ENCODE measurements around the gene BAG3. TPM values are rescaled to one million over a fixed set of nuclear protein-coding genes. Genes with fewer than 3 reads are reported as not detected.
"Not testable (repeated sequence)": the region's sequence is repeated elsewhere in the genome, so short reads cannot be mapped to it uniquely, and the experiment has no call there.

Gene BAG3
- total RNA-seq, 2 experiments from 2014 or later = 14.5 to 15.0 TPM

DNA sequence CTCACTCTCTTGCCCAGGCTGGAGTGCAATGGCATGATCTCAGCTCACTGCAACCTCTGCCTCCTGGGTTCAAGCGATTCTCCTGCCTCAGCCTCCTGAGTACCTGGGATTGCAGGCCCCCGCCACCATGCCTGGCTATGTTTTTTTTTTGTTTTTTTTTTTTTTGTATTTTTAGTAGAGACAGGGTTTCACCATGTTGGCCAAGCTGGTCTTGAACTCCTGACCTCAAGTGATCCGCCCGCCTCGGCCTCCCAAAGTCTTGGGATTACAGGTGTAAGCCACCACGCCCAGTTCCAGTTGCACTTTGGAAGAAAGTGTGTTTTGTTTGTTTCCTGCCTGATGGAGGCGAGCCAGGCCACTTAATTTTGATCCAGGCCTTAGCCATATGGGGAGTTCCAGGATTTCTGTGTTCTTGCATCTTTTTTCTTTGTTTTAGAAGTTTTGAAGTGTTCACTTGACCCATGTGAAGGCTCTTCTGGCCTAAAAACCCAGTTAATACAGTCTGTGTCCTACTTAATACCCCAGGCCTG is 11.0 kb downstream of the BAG3 start:
- peaks cover 13% of the 10 kb centered on the region for H3K4me1 Mint-ChIP-seq
- H3K36me3 Mint-ChIP-seq; ATAC-seq (ENCODE audit: low read depth); H3K27me3 Mint-ChIP-seq; H3K4me3 Mint-ChIP-seq; H3K27ac Mint-ChIP-seq; DNase-seq; H3K9me3 Mint-ChIP-seq: not testable (repeated sequence)
- POLR2A ChIA-PET = interaction anchor here (0.7 kb wide), 1 partner anchor 348 kb away, joined by 4 read pairs; no protein-coding TSS in a partner anchor

DNA sequence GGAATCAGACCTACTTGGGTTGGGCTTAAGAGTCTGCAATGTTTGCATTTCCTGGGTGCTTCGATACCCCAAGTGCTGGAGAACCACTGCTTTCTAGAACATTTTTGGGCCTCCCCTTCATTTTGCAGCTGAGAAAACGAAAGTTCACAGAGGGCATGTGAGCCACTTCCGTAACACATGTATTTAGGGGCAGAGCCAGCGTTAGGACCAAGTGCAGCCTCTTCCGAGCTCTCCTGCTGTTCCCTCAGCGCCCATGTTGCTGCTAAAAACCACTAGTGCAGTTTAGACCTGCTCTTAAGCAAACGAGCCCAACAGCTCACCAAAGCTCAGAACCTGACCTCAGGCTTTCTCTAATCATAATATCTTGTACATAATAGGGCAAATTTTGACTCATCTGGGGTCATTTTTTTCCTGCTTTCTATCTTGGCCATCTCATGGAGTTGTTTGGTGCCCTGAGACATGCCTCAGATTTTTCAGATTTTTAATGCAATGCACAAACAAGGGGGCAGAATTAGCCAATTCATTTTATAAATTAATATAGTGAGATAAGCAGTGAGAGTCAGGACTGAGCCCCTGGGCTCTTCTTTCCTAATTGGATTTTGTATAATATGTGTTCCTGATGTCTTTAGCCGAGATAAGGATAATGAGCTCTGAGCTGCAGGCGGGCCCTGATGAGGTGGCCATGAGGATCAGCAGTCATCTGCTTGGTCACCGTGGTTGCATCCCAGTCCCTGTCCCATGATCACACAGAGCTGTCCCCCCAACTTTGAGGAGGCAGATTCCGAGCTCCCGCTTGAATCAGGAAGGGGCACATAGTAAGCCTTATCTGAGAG is 12.9 kb downstream of the BAG3 start:
- no peaks in the 10 kb centered on the region for H3K27me3 Mint-ChIP-seq
- no peak overlapping the region for H3K4me3 Mint-ChIP-seq
- H3K9me3 Mint-ChIP-seq = no peaks in the 10 kb centered on the region
- H3K36me3 Mint-ChIP-seq = peaks cover 2% of the 10 kb centered on the region
- peaks cover 13% of the 10 kb centered on the region for H3K4me1 Mint-ChIP-seq
- ATAC-seq (ENCODE audit: low read depth) (peak; percentile 55), DNase-seq (no peak)
- no peak overlapping the region for H3K27ac Mint-ChIP-seq
- POLR2A ChIA-PET = no interaction called here

DNA sequence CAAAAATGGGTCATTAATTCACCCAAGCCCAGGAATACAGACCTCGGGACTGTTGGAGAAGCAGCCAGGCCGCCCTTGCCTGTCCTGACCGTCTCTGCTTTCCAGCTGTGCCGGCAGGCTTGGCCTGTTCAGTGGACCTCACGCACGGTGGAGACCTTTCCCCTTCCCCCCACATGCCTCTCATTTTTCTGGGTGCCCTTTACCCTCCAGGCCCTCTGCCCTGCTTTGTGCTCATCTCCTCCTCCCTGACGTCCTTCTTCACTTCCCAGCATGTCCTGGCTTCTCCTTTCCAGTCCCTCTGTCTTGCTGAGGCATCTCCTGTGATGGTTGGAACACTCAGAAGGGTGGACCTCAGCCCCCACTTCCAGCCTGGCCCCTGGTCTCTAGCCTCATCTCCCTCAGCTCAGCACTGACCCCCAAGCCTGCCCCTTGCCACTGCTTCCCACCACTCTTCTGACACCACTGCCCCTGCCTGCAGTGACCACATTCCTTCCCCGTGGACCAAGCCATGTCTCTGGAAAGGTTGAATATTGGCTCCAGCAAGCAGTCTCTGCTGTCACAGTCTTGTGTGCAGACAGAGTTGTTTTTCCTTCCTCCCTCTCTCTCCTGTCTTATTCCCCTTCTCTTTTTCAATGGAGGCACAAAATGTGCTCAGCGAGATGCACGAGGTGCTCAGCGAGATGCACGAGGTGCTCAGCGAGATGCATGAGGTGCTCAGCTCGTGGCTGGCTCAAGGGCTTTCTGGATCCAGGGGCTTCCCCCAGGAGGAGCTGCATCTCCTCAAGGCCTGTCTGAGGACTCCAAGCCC is 14.9 kb downstream of the BAG3 start:
- Mint-ChIP-seq H3K36me3 (peaks cover 5% of the 10 kb centered on the region), H3K4me3 (no peak overlapping the region), H3K27ac (no peak overlapping the region), H3K4me1 (peaks cover 13% of the 10 kb centered on the region), H3K27me3 (no peaks in the 10 kb centered on the region), H3K9me3 (no peaks in the 10 kb centered on the region)
- no peak for DNase-seq
- POLR2A ChIA-PET = no interaction called here
- no peak for ATAC-seq (ENCODE audit: low read depth)

DNA sequence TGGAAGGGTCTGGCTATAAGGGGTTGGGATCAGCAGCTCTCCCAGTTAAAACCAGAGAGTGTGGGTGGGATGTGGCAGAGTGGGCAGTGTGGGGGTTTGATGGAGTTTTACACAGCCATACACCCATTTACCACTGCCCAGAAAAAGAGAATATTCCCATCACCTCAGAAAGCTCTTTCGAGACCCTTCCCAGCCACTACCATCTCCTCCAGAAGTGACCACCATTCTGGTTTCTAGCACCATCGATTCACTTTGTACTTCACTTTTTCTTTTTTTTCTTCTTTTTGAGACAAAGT is 15.5 kb downstream of the BAG3 start:
- H3K27me3 Mint-ChIP-seq = no peaks in the 10 kb centered on the region
- no peak overlapping the region for H3K4me3 Mint-ChIP-seq
- DNase-seq = no peak
- H3K4me1 Mint-ChIP-seq = peaks cover 11% of the 10 kb centered on the region
- peaks cover 4% of the 10 kb centered on the region for H3K36me3 Mint-ChIP-seq
- ATAC-seq (ENCODE audit: low read depth) = no peak
- no peaks in the 10 kb centered on the region for H3K9me3 Mint-ChIP-seq
- H3K27ac Mint-ChIP-seq = no peak overlapping the region
- POLR2A ChIA-PET = no interaction called here

DNA sequence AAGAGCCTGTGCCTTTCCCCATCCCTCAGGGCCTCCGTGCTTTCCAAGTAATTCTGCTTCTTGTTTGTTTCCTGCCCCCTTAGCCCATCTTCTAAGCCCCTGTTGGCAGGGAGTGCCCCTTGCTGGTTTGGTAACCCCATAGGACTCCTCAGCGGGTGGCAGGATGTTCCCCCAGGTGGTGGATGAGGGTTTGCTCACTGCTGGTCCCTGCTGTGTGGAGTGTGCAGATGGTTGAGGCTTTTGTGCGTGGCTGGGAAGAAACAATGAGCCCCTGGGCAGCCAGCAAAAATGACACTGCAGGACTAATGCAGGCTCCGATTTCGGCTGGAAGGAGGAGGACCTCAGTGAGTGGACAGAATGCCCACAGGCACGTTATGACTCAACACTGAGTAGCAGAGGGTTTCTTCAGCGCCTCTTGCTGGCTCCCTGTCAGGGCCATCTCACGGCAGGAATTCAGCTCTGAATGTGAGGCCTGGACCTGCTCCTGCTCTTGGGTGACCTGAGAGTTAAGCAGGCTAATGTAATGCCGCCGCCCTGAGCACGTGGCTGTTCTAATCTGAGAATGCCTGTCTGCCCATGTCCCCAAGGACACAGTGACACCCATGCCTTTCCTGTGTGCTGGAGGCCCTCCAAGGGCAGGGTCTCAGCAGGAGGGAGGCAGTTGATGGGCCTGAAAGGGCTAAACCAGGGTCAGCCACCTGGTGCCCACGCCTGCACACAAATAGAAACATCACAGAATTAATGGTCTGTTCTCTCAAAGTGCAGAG is 16.6 kb downstream of the BAG3 start:
- DNase-seq = no peak
- POLR2A ChIA-PET = no interaction called here
- Mint-ChIP-seq H3K4me3 (no peak overlapping the region), H3K36me3 (peaks cover 5% of the 10 kb centered on the region), H3K4me1 (peaks cover 10% of the 10 kb centered on the region), H3K27ac (peak overlapping the region; percentile 45), H3K27me3 (no peaks in the 10 kb centered on the region), H3K9me3 (no peaks in the 10 kb centered on the region)
- ATAC-seq (ENCODE audit: low read depth) = peak; percentile 24

DNA sequence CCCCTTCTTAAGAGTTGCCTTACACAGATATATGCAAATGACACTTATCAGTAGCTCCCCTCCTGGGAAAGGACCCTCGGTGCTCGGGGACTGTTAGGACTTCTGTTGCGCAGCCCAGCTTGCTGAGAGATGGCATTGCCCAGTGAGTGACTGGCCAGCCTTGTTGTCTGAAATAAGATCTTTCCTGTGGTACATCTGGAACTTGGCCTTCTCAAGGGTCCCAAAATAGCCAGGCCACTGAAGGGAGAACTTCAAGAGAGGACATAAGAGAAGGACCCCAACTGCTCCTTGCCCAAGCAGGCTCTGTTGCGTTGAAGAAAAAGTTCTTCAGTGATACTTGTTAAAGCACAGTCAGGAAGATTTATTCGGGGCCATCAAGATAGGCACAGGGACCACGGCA is 17.3 kb downstream of the BAG3 start:
- Mint-ChIP-seq H3K4me1 (peaks cover 10% of the 10 kb centered on the region), H3K4me3 (no peak overlapping the region), H3K36me3 (peaks cover 10% of the 10 kb centered on the region), H3K27me3 (no peaks in the 10 kb centered on the region), H3K9me3 (no peaks in the 10 kb centered on the region), H3K27ac (no peak overlapping the region)
- DNase-seq (no peak), ATAC-seq (ENCODE audit: low read depth) (no peak)
- POLR2A ChIA-PET = no interaction called here

DNA sequence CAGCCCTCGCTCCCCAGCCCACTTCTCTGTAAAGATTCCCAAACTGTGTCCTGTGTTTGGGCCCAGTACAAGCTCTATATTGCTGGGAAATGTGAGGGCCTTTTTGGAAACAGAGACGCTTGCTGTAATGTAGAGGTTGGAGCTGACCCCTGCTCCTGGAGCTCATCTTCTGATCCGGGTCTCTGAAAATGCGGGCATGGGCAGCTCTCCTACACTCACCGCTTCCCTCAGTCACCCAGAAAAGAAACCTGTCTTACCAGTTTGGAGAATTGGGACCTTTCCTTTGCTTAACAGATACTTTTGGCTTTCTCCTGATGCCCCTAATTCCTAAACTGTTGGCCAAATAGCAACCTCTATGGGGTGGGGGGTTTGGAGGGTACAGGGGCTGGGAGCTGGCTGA is 18.2 kb downstream of the BAG3 start:
- peaks cover 10% of the 10 kb centered on the region for H3K36me3 Mint-ChIP-seq
- no peak overlapping the region for H3K4me3 Mint-ChIP-seq
- no peak overlapping the region for H3K27ac Mint-ChIP-seq

DNA sequence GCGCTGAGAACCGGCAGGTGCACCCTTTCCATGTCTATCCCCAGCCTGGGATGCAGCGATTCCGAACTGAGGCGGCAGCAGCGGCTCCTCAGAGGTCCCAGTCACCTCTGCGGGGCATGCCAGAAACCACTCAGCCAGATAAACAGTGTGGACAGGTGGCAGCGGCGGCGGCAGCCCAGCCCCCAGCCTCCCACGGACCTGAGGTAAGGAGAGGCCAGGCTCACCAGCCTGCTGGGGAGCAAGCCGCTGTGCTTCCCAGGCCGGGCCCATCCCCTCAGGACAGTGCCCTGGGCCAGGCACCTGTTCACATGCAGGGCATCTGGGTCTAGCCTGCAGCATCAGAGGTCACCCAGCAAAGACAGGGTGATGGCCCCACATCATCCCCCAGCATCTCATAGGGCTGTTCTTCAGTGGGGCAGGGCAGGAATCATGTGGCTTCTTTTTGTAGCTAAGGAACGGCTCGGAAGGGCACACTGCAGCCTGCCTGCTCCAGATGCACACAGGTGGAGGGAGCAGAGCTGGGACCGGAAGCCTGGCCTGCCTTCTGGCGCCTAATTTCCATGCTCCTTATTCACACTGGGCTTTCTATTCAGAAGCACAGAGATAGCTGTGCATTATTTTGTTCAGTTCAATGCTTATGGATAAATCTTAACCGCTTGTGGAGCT is 18.9 kb downstream of the BAG3 start:
- POLR2A ChIA-PET = no interaction called here
- Mint-ChIP-seq H3K27ac (no peak overlapping the region), H3K9me3 (no peaks in the 10 kb centered on the region), H3K36me3 (peaks cover 10% of the 10 kb centered on the region), H3K4me1 (peaks cover 5% of the 10 kb centered on the region), H3K27me3 (no peaks in the 10 kb centered on the region), H3K4me3 (no peak overlapping the region)
- DNase-seq = no peak
- no peak for ATAC-seq (ENCODE audit: low read depth)

More for the DNA sequence above, 18.2 kb downstream of the BAG3 start:
- H3K9me3 Mint-ChIP-seq = no peaks in the 10 kb centered on the region
- peaks cover 7% of the 10 kb centered on the region for H3K4me1 Mint-ChIP-seq
- POLR2A ChIA-PET = no interaction called here
- DNase-seq = no peak
- ATAC-seq (ENCODE audit: low read depth) = no peak
- H3K27me3 Mint-ChIP-seq = no peaks in the 10 kb centered on the region

DNA sequence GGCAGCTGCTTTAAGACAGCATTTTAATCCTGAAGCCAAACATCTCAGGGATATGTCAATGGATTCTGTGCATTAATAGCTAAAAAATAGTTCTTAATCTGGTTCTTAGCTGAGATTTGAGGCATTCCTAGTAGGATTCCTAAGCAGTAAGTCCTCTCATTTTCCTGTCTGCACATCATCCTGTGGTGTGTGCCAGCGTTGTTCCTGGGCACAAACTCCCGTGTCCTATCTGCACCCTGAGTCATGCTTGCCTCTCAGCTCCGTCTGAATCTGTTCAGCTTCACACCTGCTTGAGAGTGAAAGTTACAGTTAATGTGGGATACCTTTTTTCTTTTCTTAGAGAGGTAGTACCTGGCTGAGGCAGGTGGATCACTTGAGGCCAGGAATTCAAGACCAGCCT is 19.5 kb downstream of the BAG3 start:
- ATAC-seq (ENCODE audit: low read depth) (no peak), DNase-seq (no peak)
- no peaks in the 10 kb centered on the region for H3K27me3 Mint-ChIP-seq
- peaks cover 5% of the 10 kb centered on the region for H3K4me1 Mint-ChIP-seq
- H3K4me3 Mint-ChIP-seq = no peak overlapping the region
- POLR2A ChIA-PET = interaction anchor here (0.5 kb wide), 1 partner anchor 1887 kb away, joined by 3 read pairs; no protein-coding TSS in a partner anchor
- H3K27ac Mint-ChIP-seq = no peak overlapping the region
- H3K9me3 Mint-ChIP-seq = no peaks in the 10 kb centered on the region
- H3K36me3 Mint-ChIP-seq = peaks cover 10% of the 10 kb centered on the region

DNA sequence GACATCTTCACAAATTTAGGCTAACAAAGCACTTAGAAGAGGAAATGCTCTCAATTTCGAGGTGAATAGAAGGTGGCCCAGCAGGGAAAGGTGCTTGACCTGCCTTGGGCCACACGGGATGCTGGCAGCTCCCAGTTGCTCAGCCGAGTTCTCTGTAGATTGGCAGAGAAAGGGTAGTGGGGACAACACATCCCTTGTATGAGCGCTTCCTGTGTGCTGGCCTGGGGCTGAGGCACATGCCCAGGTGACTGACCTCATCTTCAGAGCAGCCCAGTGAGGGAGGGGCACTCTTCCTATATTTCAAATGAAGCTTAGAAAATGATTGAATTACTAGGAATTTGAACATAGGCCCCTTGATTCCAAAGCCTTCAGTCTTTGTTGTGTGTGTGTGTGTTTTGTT is 20.2 kb downstream of the BAG3 start:
- H3K36me3 Mint-ChIP-seq = peaks cover 10% of the 10 kb centered on the region
- H3K27ac Mint-ChIP-seq = no peak overlapping the region
- ATAC-seq (ENCODE audit: low read depth) (no peak), DNase-seq (no peak)
- no peaks in the 10 kb centered on the region for H3K27me3 Mint-ChIP-seq
- POLR2A ChIA-PET = no interaction called here
- H3K4me1 Mint-ChIP-seq = peaks cover 2% of the 10 kb centered on the region
- no peak overlapping the region for H3K4me3 Mint-ChIP-seq
- no peaks in the 10 kb centered on the region for H3K9me3 Mint-ChIP-seq

DNA sequence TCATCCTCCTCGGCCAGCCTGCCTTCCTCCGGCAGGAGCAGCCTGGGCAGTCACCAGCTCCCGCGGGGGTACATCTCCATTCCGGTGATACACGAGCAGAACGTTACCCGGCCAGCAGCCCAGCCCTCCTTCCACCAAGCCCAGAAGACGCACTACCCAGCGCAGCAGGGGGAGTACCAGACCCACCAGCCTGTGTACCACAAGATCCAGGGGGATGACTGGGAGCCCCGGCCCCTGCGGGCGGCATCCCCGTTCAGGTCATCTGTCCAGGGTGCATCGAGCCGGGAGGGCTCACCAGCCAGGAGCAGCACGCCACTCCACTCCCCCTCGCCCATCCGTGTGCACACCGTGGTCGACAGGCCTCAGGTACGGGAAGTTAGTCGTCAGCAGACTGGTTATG is 21.1 kb downstream of the BAG3 start:
- Mint-ChIP-seq H3K27me3 (no peaks in the 10 kb centered on the region), H3K36me3 (peaks cover 15% of the 10 kb centered on the region), H3K4me1 (no peaks in the 10 kb centered on the region), H3K27ac (no peak overlapping the region), H3K9me3 (no peaks in the 10 kb centered on the region), H3K4me3 (no peak overlapping the region)
- POLR2A ChIA-PET = no interaction called here
- no peak for ATAC-seq (ENCODE audit: low read depth)
- no peak for DNase-seq

DNA sequence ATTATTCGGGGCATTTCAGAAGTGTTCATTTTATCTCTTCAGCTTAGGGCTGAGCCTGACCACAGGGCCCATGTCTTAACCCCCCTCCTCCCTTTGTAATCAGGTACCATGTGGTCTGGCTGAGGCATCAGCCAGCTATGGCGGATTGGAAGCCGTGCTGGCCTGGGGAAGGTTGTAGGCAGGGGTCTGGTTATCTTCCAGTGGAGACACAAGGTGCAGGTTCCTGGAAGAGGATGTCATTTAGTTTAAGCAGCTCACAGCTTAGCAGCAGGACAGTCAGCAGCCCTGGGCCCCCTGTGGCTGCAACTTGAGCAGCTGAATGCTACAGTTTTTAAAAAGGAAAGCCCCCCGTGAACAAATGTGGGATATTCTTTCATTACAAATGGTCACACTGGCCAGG is 22.1 kb downstream of the BAG3 start:
- H3K9me3 Mint-ChIP-seq = no peaks in the 10 kb centered on the region
- DNase-seq = no peak
- H3K27ac Mint-ChIP-seq = no peak overlapping the region
- ATAC-seq (ENCODE audit: low read depth) = no peak
- H3K36me3 Mint-ChIP-seq = peaks cover 15% of the 10 kb centered on the region
- H3K27me3 Mint-ChIP-seq = no peaks in the 10 kb centered on the region
- no peaks in the 10 kb centered on the region for H3K4me1 Mint-ChIP-seq
- POLR2A ChIA-PET = no interaction called here
- no peak overlapping the region for H3K4me3 Mint-ChIP-seq
